GM21825 (cell line): ENCODE data around the gene FBLN2.

ENCODE experiments used
- ATAC-seq: cut with Tn5 transposase; IDR thresholded peaks from one replicate; pipeline ENCODE4 v1.9.1; 2021; ENCODE audit warnings: mild to moderate bottlenecking, moderate library complexity; ENCODE audit not compliant: unreplicated experiment

Gene FBLN2

DNA sequence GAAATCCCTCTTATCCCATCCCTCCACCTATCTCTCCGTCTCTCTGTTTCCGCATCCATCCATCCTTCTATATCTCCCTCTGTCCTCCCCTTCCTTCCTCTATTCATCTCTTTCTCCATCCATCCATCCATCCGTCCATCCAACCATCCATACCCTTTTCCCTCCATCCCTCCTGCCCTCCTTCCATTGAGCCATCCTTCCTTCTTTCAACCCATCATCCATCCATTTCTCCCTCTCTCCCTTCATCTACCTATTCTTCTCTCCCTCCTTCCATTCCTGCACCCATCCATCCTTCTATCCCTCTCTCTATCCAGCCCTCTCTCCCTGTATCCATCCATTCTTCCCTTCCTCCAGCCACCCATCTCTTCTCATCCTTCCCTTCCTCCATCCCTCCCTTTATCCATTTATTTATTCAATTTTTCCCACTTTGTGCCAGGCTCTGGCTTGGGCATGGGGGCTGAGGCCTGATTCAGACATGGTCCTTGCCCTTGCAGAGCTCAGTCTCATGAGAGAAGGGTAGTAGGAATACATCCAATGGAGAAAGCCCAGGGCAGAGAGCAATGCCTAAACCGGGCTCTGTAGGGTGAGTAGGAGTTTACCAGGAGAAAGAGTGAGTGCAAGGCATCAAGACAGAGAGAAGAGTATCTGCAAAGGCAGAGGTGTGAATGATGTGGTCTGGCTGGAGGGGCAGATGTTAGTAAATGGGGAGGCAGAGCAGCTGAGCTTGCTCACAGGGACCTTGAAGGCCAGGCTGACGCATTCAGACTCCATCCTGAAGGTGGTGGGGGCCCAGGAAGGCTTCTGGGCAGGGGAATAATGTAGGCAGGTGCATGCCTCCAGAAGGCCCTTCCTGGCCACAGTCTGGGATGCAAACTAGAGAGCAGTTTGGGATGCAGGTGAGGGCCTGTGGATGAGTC, 19.5 kb upstream of the FBLN2 start:
- no peak for ATAC-seq

GRCh38 chr3:13530241-13531009, 18.5 kb upstream of the FBLN2 start:
- ATAC-seq: no peak

GRCh38 chr3:13532085-13532484, 16.8 kb upstream of the FBLN2 start:
- no peak for ATAC-seq

DNA sequence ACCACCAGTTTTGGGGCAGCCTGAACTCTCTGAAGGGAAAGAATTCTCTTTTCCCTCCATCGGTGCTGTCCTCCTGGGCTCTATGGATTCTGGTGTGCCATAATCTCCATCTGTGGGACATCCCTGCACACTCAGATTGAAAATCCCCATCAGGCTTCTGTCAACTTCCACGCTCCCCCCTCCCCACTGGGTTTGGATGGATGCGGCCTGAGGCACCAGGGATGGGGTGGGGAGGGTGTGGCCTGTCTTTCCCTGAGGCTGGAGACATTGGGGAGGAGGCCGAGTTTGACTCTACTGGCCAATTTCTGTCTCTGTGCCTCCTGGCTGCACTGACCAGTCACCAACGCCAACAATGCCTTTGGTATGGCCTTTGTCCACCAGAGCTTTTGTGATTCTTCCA, 16.3 kb upstream of the FBLN2 start:
- ATAC-seq: no peak

DNA sequence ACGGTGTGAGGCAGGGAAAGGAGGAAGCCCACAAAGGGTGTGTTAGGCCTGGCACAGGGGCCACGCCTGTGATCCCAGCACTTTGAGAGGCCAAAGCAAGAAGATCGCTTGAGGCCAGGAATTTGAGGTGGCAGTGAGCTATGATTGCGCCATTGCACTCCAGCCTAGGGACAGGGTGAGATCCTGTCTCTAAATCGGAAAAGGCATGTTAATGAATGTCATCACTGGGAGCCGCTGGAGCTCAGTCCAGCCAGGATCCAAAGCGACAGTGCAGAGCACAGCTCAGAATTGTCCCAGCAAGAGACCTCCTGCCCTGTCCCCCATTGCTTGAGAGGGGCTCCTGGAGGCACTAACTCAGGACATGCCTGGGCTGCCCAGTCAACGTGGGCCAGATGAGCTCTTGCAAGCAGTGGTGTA, 15.0 kb upstream of the FBLN2 start:
- ATAC-seq: no peak

- ATAC-seq: no peak
Observed at GRCh38 chr3:13535526-13535875, 13.4 kb upstream of the FBLN2 start.

DNA sequence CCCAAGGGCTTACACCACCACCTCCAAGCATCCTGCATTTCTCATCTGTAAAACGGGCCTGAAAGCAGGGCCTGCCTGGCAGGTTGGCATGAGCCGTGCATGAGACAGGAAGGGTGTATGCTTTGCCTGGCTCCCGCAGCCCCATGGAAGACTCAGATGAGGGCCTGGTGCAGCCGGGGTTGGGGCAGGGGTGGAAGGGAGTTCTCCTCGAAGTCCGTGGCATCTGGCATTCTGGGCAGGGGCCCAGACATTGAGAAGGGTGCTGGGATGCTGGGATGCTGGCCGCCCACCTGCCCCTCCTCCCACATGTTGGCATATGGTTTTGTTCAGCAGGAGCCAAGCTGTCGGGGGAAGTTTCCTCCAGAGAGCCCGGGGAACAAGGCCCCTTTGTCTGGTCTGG, 13.0 kb upstream of the FBLN2 start:
- ATAC-seq: no peak

DNA sequence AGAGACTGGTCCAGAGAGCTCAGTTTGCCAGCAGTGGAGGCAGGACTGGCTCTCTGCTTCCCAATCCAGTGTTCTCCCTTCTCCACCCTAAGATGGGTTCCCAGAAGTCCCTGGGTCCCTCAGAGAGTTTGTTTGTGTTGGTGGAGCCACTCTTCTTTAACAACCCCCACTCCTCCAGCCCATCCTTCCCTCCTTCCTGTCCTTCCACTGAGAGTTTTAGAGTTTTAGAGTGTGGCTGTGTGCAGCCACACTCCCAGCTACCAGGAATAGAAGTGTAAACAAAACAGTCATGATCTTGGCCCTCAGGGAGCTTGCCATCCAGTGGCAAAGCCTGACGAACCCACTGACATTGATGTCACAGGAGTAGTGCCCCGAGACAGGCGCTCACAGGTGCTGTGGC, 12.5 kb upstream of the FBLN2 start:
- ATAC-seq: no peak

DNA sequence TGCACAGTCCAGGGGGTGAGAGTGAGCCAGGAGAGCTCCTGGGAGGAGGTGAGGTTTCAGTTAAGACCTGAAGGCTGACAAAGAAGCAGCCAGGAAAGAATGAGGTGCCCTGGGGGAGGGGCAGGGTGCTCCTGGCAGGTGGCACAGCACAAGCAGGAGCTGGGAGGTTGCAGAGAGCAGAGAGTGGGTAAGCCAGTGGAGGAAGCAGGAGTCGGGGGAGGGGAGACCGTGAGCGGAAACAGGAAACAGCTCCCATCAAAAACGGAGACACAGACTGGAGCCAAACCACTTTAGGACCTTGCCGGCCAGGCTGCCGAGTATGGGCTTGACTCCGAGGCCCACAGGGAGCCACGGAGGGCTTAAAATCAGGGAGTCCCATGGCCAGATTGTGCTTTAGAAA, 12.1 kb upstream of the FBLN2 start:
- no peak for ATAC-seq

GRCh38 chr3:13537244-13537908, 11.5 kb upstream of the FBLN2 start:
- no peak for ATAC-seq

GRCh38 chr3:13537909-13538296, 11.0 kb upstream of the FBLN2 start:
- ATAC-seq: no peak

- ATAC-seq: no peak
Observed at GRCh38 chr3:13538520-13539291, 10.2 kb upstream of the FBLN2 start.

- ATAC-seq: no peak
Observed at GRCh38 chr3:13539292-13539638, 9.7 kb upstream of the FBLN2 start.

DNA sequence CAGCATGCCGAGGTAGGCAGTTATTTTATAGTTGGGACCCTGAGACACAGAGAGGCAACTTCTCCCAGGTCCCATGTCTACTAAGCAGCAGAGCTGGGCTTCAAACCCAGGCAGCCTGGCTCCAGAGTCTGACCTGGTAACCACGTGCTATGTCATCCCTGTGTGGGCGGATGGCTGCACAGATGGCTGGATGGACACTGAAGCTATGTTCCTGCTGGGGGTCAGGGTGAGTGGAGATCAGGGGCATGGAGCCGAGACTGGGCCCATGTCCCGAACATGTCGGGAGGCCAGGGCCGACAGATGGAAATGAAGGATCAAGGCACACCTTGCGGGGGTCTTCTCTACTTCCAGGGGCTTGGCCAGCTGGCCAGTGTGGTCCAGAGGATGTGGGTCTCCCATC, 9.3 kb upstream of the FBLN2 start:
- ATAC-seq: no peak

- no peak for ATAC-seq
Observed at GRCh38 chr3:13540297-13540995, 8.5 kb upstream of the FBLN2 start.

DNA sequence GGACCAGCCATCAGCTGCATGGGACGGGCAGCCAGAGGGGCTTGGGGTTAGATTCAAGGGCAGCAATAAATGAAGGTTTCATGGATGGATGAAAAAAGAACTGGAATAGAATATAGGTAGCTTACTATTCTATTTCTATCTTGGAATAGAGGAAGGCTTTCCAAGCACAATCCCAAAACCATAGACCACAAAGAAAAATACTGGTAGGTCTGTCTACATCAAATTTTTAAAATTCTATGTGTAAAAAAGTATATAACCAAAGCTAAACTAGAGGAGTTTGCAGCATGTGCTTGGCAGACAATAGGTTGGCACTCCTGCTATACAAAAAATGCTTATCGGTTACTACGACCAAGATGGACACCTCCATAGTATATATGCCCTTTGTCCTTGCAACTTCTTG, 7.2 kb upstream of the FBLN2 start:
- no peak for ATAC-seq

DNA sequence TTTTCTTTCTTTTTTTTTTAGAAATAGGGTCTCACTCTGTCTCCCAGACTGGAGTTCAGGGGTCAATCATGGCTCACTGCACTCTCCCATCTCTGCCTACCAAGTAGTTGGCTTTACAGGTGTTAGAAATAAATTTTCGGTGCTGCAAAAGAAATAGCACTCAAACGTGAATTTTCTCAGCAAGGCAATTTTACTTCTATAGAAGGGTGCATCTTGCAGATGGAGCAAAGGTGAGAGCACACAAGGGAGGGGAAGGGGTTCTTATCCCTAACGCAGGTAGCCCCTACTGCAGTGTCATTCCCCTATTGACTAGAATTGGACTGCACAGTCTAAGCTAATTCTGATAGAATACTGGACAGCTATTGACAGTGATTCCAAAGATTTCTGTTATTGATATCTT, 6.8 kb upstream of the FBLN2 start:
- no peak for ATAC-seq

DNA sequence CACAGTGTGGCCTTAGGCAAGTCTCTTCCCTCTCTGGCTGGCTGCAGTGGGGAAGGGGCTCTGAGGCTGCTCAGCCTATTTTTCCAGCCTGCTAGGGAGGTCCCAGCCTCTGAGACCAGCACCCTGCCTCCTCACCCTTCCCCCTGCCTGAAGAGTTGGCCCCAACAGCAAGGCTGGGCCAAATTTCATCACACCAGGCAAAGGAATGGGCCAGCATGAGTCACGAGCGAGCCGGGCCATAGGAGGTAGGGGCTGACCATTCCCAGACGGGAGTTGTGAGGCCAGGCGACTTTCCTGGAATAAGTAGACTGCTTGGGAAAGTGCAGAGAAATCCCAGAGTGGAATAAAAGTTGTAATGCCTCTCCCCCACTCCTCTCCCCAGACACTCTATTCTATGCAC, 5.7 kb upstream of the FBLN2 start:
- no peak for ATAC-seq

DNA sequence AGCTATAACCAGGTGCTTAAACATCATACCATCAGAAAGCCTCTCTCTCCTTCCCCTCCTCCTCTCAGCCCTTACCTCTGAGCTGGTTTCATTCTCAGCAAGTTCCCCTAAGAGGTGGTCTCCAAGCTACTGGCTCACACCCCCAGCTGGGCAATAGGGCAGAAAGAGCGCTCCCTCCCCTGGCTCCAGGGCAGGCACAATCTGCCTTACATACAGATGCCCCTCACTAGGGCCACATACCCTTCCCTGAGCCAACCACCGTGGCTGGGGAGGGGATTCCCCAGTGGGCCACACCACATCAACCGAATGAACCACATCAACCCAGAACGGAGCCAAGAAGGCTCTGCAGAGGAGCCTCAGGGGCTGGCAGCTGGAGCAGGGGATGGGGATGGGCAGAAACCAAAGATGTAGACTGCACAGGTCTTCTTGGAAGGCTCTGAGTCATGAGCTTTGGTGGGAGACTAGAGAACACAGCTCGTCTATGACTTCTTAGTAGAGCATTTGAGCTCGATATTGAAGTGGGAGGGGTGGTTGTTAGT, 4.6 kb upstream of the FBLN2 start:
- ATAC-seq: no peak

DNA sequence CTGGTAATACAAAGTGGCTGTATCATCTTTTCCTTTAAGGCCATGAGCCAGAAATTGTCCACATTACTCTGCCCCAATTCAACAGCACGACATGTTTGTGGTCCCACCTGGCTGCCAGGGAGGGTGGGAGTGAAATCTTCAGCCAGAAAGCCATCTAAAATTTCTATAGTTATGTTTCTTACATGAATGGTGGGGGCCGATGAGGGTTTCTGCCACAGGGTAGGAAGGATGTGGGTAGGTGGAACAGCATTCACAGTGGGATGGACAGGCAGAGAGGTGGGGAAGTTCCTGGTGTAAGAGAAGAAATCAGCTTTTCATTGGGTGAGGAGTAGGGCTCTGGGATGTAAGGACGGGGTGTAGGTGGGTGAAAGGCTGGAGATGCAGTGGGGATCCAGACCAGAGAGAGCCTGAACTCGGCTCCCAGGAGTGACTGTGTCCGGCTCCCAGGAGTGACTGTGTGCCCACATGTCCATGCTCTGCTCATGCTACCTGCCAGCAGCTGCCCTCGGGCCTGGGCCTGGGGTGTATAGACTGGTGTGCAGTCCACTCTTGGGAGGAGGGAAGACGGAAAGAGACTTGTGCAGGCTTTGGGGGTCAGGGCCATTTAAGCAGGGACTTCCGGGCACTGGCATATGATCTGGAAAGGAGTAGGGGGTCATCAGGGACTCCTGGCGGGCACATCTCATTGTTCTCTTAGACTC, 3.8 kb upstream of the FBLN2 start:
- no peak for ATAC-seq
